H9 (cell line): ENCODE data around the gene OTULINL. TPM values are rescaled to one million over a fixed set of nuclear protein-coding genes. Genes with fewer than 3 reads are reported as not detected.

Experiments
- DNase-seq: peaks from one replicate; pipeline ENCODE4 v3.0.0-alpha.2; 2017
- H2AFZ ChIP-seq: one replicate; pipeline ENCODE4 v1.6.1; 2013; ENCODE audit warnings: mild to moderate bottlenecking, low read length, control low read depth, moderate library complexity
- H2AK5ac ChIP-seq: 2 replicates; pipeline ENCODE4 v1.6.1; 2013; ENCODE audit warnings: low read length, control low read depth, mixed read lengths; ENCODE audit not compliant: insufficient read length
- H2BK120ac ChIP-seq: one replicate; pipeline ENCODE4 v1.6.1; 2013; ENCODE audit warnings: low read depth, mild to moderate bottlenecking, low read length, control low read depth, inconsistent platforms; ENCODE audit not compliant: poor library complexity, severe bottlenecking
- H2BK12ac ChIP-seq: 2 replicates; pipeline ENCODE4 v1.6.1; 2013; ENCODE audit warnings: low read length, control low read depth, mixed read lengths, low read depth; ENCODE audit not compliant: insufficient read length
- H2BK15ac ChIP-seq: 2 replicates; pipeline ENCODE4 v1.6.1; 2013; ENCODE audit warnings: low read depth, low read length, control low read depth
- H2BK20ac ChIP-seq: one replicate; pipeline ENCODE4 v1.6.1; 2013; ENCODE audit warnings: low read depth, mild to moderate bottlenecking, low read length, control low read depth, inconsistent platforms; ENCODE audit not compliant: poor library complexity, severe bottlenecking
- H2BK5ac ChIP-seq: 2 replicates; pipeline ENCODE4 v1.6.1; 2013; ENCODE audit warnings: low read length, control low read depth, mixed read lengths; ENCODE audit not compliant: insufficient read length
- H3K14ac ChIP-seq: 2 replicates; pipeline ENCODE4 v1.6.1; 2013; ENCODE audit warnings: low read length, control low read depth; ENCODE audit not compliant: insufficient read depth
- H3K18ac ChIP-seq: 2 replicates; pipeline ENCODE4 v1.6.1; 2013; ENCODE audit warnings: low read depth, mild to moderate bottlenecking, mixed read lengths, low read length, control low read depth; ENCODE audit not compliant: insufficient read length
- H3K23ac ChIP-seq: 2 replicates; pipeline ENCODE4 v1.6.1; 2013; ENCODE audit warnings: low read length, control low read depth, mixed read lengths, low read depth; ENCODE audit not compliant: insufficient read length
- H3K23me2 ChIP-seq: 2 replicates; pipeline ENCODE4 v1.6.1; 2013; ENCODE audit warnings: low read depth, mild to moderate bottlenecking, mixed read lengths, low read length, control low read depth; ENCODE audit not compliant: insufficient read length, poor library complexity, severe bottlenecking
- H3K27ac ChIP-seq: 2 replicates; pipeline ENCODE4 v1.5.1; 2013; ENCODE audit warnings: low read length, control low read depth, mixed read lengths, low read depth; ENCODE audit not compliant: insufficient read length
- H3K27me3 ChIP-seq: 2 replicates; pipeline ENCODE4 v1.6.1; 2013; ENCODE audit warnings: low read length, control low read depth, inconsistent platforms; ENCODE audit not compliant: insufficient read depth
- H3K4ac ChIP-seq: 2 replicates; pipeline ENCODE4 v1.6.1; 2013; ENCODE audit warnings: low read depth, mild to moderate bottlenecking, control low read depth, inconsistent platforms, low read length, moderate library complexity
- H3K4me1 ChIP-seq: 2 replicates; pipeline ENCODE4 v1.6.1; 2013; ENCODE audit warnings: low read length, control low read depth, inconsistent platforms; ENCODE audit not compliant: insufficient read depth
- H3K4me2 ChIP-seq: 2 replicates; pipeline ENCODE4 v1.6.1; 2013; ENCODE audit warnings: low read length, control low read depth, mixed read lengths; ENCODE audit not compliant: insufficient read length, insufficient read depth
- H3K56ac ChIP-seq: 2 replicates; pipeline ENCODE4 v1.6.1; 2013; ENCODE audit warnings: low read depth, mild to moderate bottlenecking, mixed read lengths, low read length, control low read depth; ENCODE audit not compliant: insufficient read length
- H3K79me1 ChIP-seq: 2 replicates; pipeline ENCODE4 v1.6.1; 2013; ENCODE audit warnings: low read depth, mild to moderate bottlenecking, moderate library complexity, low read length, control low read depth, inconsistent platforms; ENCODE audit not compliant: insufficient read depth, poor library complexity, severe bottlenecking
- H3K79me2 ChIP-seq: 2 replicates; pipeline ENCODE4 v1.6.1; 2013; ENCODE audit warnings: low read length, control low read depth, inconsistent platforms; ENCODE audit not compliant: insufficient read depth
- H3K9ac ChIP-seq: 2 replicates; pipeline ENCODE4 v1.6.1; 2013; ENCODE audit warnings: low read length, control low read depth, mixed read lengths; ENCODE audit not compliant: insufficient read length; ENCODE audit errors: extremely low read depth
- H3K9me3 ChIP-seq: one replicate; pipeline ENCODE4 v1.6.1; 2013; ENCODE audit warnings: low read depth, low read length, inconsistent platforms; ENCODE audit not compliant: control insufficient read depth
- H3T11ph ChIP-seq: one replicate; pipeline ENCODE4 v1.6.1; 2013; ENCODE audit warnings: mild to moderate bottlenecking, low read length, control low read depth, inconsistent platforms
- H4K20me1 ChIP-seq: one replicate; pipeline ENCODE4 v1.6.1; 2013; ENCODE audit not compliant: control insufficient read depth, insufficient read length, insufficient read depth
- H4K5ac ChIP-seq: 2 replicates; pipeline ENCODE4 v1.6.1; 2013; ENCODE audit warnings: low read depth, mild to moderate bottlenecking, mixed read lengths, low read length, control low read depth; ENCODE audit not compliant: insufficient read length
- H4K8ac ChIP-seq: replicated peaks from 2 replicates; pipeline ENCODE4 v1.6.1; 2013; ENCODE audit warnings: low read length, control low read depth, mixed read lengths, low read depth; ENCODE audit not compliant: insufficient read length
- H4K91ac ChIP-seq: 2 replicates; pipeline ENCODE4 v1.6.1; 2013; ENCODE audit warnings: low read depth, mild to moderate bottlenecking, moderate library complexity, mixed read lengths, low read length, control low read depth; ENCODE audit not compliant: insufficient read length
- H3K27ac Mint-ChIP-seq, 3 experiments: 2 replicates in 2 of 3; 3 replicates in 1 of 3; pipeline ENCODE4 v1.8.0; 2020 to 2021; ENCODE audit warnings: mixed read lengths in 3 of 3, mild to moderate bottlenecking in 1 of 3, moderate library complexity in 1 of 3
- H3K27me3 Mint-ChIP-seq: 2 replicates; pipeline ENCODE4 v1.8.0; 2021; ENCODE audit warnings: low read depth, mild to moderate bottlenecking, moderate library complexity, mixed read lengths
- H3K36me3 Mint-ChIP-seq, 3 experiments: 2 replicates in 2 of 3; 3 replicates in 1 of 3; pipeline ENCODE4 v1.8.0; 2020 to 2021; ENCODE audit warnings: low read depth in 3 of 3, mixed read lengths in 3 of 3; ENCODE audit not compliant: insufficient read depth in 1 of 3
- H3K4me1 Mint-ChIP-seq, 2 experiments: 2 replicates each; pipeline ENCODE4 v1.8.0; 2020; ENCODE audit warnings: mixed read lengths in 2 of 2
- H3K4me3 Mint-ChIP-seq, 2 experiments: 2 replicates in 1 of 2; 3 replicates in 1 of 2; pipeline ENCODE4 v1.8.0; 2020 to 2021; ENCODE audit warnings: mild to moderate bottlenecking in 2 of 2, mixed read lengths in 2 of 2, moderate library complexity in 1 of 2
- H3K9me3 Mint-ChIP-seq, 2 experiments: 2 replicates in 1 of 2; 3 replicates in 1 of 2; pipeline ENCODE4 v1.8.0; 2020; ENCODE audit warnings: mild to moderate bottlenecking in 2 of 2, mixed read lengths in 2 of 2, moderate library complexity in 1 of 2
- WGBS: extraction: QIAGEN DNeasy Blood & Tissue Kit; methylation state at CpG from one replicate; pipeline ENCODE4 v1.1.7; 2013; ENCODE audit warnings: missing lambda C conversion rate, low lambda C conversion rate, mixed read lengths; ENCODE audit not compliant: insufficient read length; ENCODE audit errors: extremely low coverage; 5-methylcytosine and 5-hydroxymethylcytosine counted together
- total RNA-seq: library from RNA; stranded (reverse); gene quantifications from 2 replicates; pipeline ENCODE4 v1.2.1, GENCODE V29; 2021
- TF ChIP-seq, protein P1 (sequence below): fragments of 200-600 bp; sonication (generic); conservative IDR thresholded peaks from 3 replicates; pipeline ENCODE4 v1.8.0; 2021; ENCODE audit warnings: antibody characterized with exemption, mild to moderate bottlenecking

Gene OTULINL
- total RNA-seq, 1 experiment from 2014 or later: 7.5 TPM

DNA sequence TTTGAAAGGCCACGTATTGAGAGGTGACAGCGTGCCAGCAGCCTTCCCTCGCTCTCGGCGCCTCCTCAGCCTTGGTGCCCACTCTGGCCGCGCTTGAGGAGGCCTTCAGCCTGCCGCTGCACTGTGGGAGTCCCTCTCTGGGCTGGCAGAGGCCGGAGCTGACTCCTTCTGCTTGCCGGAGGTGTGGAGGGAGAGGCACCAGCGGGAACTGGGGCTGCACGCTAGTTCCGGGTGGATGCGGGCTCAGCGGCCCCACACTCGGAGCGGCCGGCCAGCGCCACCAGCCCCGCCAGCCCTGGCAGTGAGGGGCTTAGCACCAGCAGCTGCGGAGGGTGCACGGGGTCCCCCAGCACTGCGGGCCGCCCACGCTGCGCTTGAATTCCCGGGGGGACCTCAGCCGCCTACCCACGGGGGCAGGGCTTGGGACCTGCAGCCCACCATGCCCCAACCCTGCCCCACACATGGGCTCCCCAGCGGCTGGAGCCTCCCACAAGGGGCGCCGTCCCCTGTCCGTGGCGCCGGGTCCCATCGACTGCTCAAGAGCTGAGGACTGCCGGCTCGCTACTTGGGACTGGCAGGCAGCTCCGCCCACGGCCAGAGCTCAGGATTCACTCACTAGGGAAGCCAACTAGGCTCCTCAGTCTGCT lies 4.4 kb upstream of the OTULINL start:
- Mint-ChIP-seq H3K36me3 (no peaks in the 10 kb centered on the region; a peak in 1 of 7 replicates), H3K4me3 (no peak overlapping the region), H3K9me3 (peaks cover 3 to 5% of the 10 kb centered on the region in 2 experiments; a peak in 2 of 5 replicates), H3K4me1 (peaks cover 6 to 8% of the 10 kb centered on the region in 2 experiments; a peak in 3 of 4 replicates), H3K27ac (no peak overlapping the region), H3K27me3 (peaks cover 40% of the 10 kb centered on the region)
- Histone ChIP-seq H3K14ac (no peak overlapping the region), H4K5ac (no peak overlapping the region), H4K91ac (no peak overlapping the region), H3K56ac (no peak overlapping the region), H3K4ac (no peak overlapping the region), H2BK120ac (no peak overlapping the region), H3K23ac (no peak overlapping the region), H3K4me1 (no peaks in the 10 kb centered on the region), H3K23me2 (peaks cover 3% of the 10 kb centered on the region), H2BK15ac (no peak overlapping the region), H2BK5ac (no peak overlapping the region), H3K18ac (no peak overlapping the region), H3T11ph (no peak overlapping the region), H3K27me3 (peaks cover 2% of the 10 kb centered on the region; the same call in 1 of the 2 replicates), H3K79me1 (no peaks in the 10 kb centered on the region), H3K79me2 (no peaks in the 10 kb centered on the region), H3K4me2 (no peak overlapping the region), H2AK5ac (no peak overlapping the region), H2BK20ac (no peak overlapping the region), H3K9ac (no peak overlapping the region), H4K20me1 (no peaks in the 10 kb centered on the region), H2BK12ac (no peak overlapping the region), H2AFZ (no peak overlapping the region), H3K9me3 (no peaks in the 10 kb centered on the region), H3K27ac (no peak overlapping the region), H4K8ac (no peak overlapping the region)
- WGBS: no CpG with 5 or more reads among the region's 40 CpGs
- TF ChIP-seq, protein P1, sequence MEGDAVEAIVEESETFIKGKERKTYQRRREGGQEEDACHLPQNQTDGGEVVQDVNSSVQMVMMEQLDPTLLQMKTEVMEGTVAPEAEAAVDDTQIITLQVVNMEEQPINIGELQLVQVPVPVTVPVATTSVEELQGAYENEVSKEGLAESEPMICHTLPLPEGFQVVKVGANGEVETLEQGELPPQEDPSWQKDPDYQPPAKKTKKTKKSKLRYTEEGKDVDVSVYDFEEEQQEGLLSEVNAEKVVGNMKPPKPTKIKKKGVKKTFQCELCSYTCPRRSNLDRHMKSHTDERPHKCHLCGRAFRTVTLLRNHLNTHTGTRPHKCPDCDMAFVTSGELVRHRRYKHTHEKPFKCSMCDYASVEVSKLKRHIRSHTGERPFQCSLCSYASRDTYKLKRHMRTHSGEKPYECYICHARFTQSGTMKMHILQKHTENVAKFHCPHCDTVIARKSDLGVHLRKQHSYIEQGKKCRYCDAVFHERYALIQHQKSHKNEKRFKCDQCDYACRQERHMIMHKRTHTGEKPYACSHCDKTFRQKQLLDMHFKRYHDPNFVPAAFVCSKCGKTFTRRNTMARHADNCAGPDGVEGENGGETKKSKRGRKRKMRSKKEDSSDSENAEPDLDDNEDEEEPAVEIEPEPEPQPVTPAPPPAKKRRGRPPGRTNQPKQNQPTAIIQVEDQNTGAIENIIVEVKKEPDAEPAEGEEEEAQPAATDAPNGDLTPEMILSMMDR: peak; percentile 24; the same call in 2 of the 3 replicates
- peak; percentile 54 for DNase-seq
